Sigmoid colon (tissue), 4 donors: ENCODE measurements around the gene PEX7.

Source experiments
- POLR2A ChIP-seq, 2 donors: fragments of 450-650 bp; IDR thresholded peaks; one replicate each; pipeline ENCODE4 v1.6.1; 2016; ENCODE audit warnings: antibody characterized with exemption in 2 of 2, mild to moderate bottlenecking in 2 of 2, moderate library complexity in 2 of 2
- POLR2AphosphoS5 ChIP-seq, 4 donors: sonication (generic); formaldehyde crosslinking; IDR thresholded peaks; one replicate each; pipeline ENCODE4 v1.6.1; 2017; ENCODE audit warnings: antibody characterized with exemption in 4 of 4
- TF ChIP-seq, protein P1 (sequence below), 4 experiments: fragments of 450-650 bp in 3 of 4; fragments of 200-600 bp in 1 of 4; IDR thresholded peaks; one replicate each; pipeline ENCODE4 v1.5.1; 2016 to 2019; ENCODE audit warnings: antibody characterized with exemption in 4 of 4, mild to moderate bottlenecking in 3 of 4, moderate library complexity in 2 of 4

DNA sequence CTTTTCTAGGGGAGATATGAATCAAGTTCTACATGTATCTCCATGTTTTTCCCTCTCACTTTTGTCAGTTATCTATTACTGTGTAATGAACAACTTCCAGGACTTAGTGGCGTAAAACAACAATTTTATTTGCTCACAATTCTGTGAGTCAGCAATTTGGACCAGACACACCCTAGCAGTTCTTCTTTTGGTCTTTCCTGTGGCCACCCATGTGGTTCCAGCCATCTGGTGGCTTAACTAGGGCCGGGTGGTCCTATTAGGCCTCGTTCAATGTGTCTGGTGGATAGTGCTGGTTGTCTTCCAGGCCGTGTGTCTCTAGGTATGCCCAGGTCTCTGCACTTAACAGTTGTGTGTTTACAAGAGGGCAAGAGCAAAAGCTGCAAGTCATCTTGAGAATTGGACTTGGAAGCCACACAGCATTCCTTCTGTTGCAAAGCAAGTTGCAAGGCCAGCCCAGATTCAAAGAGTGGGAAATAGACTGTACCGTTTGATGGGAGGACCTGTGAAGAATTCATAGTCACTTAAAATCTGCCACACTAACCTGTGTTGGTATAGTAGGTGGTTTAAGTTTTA lies 78.9 kb downstream of the PEX7 start:
- TF ChIP-seq POLR2AphosphoS5 (IDR thresholded peaks at IDR 0.05) (no peak), POLR2A (IDR thresholded peaks at IDR 0.05) (no peak)
- TF ChIP-seq, protein P1, sequence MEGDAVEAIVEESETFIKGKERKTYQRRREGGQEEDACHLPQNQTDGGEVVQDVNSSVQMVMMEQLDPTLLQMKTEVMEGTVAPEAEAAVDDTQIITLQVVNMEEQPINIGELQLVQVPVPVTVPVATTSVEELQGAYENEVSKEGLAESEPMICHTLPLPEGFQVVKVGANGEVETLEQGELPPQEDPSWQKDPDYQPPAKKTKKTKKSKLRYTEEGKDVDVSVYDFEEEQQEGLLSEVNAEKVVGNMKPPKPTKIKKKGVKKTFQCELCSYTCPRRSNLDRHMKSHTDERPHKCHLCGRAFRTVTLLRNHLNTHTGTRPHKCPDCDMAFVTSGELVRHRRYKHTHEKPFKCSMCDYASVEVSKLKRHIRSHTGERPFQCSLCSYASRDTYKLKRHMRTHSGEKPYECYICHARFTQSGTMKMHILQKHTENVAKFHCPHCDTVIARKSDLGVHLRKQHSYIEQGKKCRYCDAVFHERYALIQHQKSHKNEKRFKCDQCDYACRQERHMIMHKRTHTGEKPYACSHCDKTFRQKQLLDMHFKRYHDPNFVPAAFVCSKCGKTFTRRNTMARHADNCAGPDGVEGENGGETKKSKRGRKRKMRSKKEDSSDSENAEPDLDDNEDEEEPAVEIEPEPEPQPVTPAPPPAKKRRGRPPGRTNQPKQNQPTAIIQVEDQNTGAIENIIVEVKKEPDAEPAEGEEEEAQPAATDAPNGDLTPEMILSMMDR (IDR thresholded peaks at IDR 0.05), result no peak
